Calu3 (cell line): ENCODE results near the gene CRY1. TPM values are rescaled to one million over a fixed set of nuclear protein-coding genes. Genes with fewer than 3 reads are reported as not detected.
"Not testable (repeated sequence)": the region's sequence is repeated elsewhere in the genome, so short reads cannot be mapped to it uniquely, and the experiment has no call there.

ENCODE experiments used
- BruUV-seq: library from RNA; stranded (reverse); fragments of 400-500 nt; replicated peaks from 2 replicates; lab custom pipeline; 2021; lab: Mats Ljungman, UMichigan
- CTCF ChIA-PET: fragments of 300-600 bp; sonication (Branson Sonifier 250); formaldehyde crosslinking; loops from one replicate; lab custom pipeline; 2022; ENCODE audit warnings: antibody characterized with exemption; lab: Charles Lee
- DNase-seq: peaks from one replicate; pipeline ENCODE4 v3.0.0; 2022
- H3K27ac Mint-ChIP-seq: one replicate; pipeline ENCODE4 v1.8.0; 2022; ENCODE audit warnings: mixed read lengths; ENCODE audit not compliant: unreplicated experiment
- H3K27me3 Mint-ChIP-seq: one replicate; pipeline ENCODE4 v1.8.0; 2022; ENCODE audit warnings: mixed read lengths; ENCODE audit not compliant: unreplicated experiment
- H3K36me3 Mint-ChIP-seq: one replicate; pipeline ENCODE4 v1.8.0; 2022; ENCODE audit warnings: mild to moderate bottlenecking, moderate library complexity, mixed read lengths; ENCODE audit not compliant: insufficient read depth, unreplicated experiment
- H3K4me1 Mint-ChIP-seq: one replicate; pipeline ENCODE4 v1.8.0; 2022; ENCODE audit warnings: mild to moderate bottlenecking, low read depth, mixed read lengths; ENCODE audit not compliant: unreplicated experiment
- H3K4me3 Mint-ChIP-seq: one replicate; pipeline ENCODE4 v1.8.0; 2022; ENCODE audit warnings: mild to moderate bottlenecking, low read depth, moderate library complexity, mixed read lengths; ENCODE audit not compliant: unreplicated experiment
- H3K9me3 Mint-ChIP-seq: one replicate; pipeline ENCODE4 v1.8.0; 2022; ENCODE audit warnings: low read depth, mixed read lengths; ENCODE audit not compliant: unreplicated experiment
- intact Hi-C: fragments of 100-400 bp; cut with micrococcal nuclease; formaldehyde crosslinking; loops from one replicate; pipeline ENCODE4 v1.10.0; 2022; ENCODE audit not compliant: unreplicated experiment
- total RNA-seq: library from RNA; stranded (reverse); gene quantifications from 2 replicates; pipeline ENCODE4 v1.2.3, GENCODE V29; 2022
- TF ChIP-seq, protein P1 (sequence below): fragments of 200-600 bp; IDR thresholded peaks from one replicate; pipeline ENCODE4 v1.8.0; 2022; ENCODE audit warnings: antibody characterized with exemption; ENCODE audit not compliant: unreplicated experiment

Gene CRY1
- total RNA-seq, 1 experiment from 2014 or later = 19.7 TPM

DNA sequence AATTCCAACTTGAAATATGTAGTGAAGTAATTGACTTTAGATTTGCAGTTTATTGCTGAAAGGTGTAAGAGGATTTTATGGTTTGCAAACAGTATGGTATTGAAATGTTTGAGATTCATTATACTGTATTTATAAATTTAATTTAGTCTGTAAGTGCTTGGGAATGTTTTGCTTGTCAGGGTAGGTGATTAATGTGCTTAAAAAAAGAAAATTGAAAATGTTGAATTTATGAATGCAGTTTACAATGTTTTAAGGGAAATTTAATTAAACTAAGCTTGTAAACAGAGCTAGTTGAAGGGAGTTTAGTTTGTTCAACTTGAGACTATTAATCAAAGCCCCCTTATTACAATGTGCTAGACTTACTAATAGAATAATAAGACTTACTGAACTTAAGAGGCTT is 18.0 kb upstream of the CRY1 start:
- H3K4me3 Mint-ChIP-seq = no peak overlapping the region
- BruUV-seq = no TSS peak
- H3K36me3 Mint-ChIP-seq = no peaks in the 10 kb centered on the region
- no peak overlapping the region for H3K27ac Mint-ChIP-seq
- DNase-seq = no peak
- CTCF ChIA-PET = no interaction called here
- intact Hi-C loops = no loop called here
- TF ChIP-seq, protein P1, sequence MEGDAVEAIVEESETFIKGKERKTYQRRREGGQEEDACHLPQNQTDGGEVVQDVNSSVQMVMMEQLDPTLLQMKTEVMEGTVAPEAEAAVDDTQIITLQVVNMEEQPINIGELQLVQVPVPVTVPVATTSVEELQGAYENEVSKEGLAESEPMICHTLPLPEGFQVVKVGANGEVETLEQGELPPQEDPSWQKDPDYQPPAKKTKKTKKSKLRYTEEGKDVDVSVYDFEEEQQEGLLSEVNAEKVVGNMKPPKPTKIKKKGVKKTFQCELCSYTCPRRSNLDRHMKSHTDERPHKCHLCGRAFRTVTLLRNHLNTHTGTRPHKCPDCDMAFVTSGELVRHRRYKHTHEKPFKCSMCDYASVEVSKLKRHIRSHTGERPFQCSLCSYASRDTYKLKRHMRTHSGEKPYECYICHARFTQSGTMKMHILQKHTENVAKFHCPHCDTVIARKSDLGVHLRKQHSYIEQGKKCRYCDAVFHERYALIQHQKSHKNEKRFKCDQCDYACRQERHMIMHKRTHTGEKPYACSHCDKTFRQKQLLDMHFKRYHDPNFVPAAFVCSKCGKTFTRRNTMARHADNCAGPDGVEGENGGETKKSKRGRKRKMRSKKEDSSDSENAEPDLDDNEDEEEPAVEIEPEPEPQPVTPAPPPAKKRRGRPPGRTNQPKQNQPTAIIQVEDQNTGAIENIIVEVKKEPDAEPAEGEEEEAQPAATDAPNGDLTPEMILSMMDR = no peak
- H3K27me3 Mint-ChIP-seq = peaks cover 84% of the 10 kb centered on the region
- H3K9me3 Mint-ChIP-seq = no peaks in the 10 kb centered on the region
- no peaks in the 10 kb centered on the region for H3K4me1 Mint-ChIP-seq

DNA sequence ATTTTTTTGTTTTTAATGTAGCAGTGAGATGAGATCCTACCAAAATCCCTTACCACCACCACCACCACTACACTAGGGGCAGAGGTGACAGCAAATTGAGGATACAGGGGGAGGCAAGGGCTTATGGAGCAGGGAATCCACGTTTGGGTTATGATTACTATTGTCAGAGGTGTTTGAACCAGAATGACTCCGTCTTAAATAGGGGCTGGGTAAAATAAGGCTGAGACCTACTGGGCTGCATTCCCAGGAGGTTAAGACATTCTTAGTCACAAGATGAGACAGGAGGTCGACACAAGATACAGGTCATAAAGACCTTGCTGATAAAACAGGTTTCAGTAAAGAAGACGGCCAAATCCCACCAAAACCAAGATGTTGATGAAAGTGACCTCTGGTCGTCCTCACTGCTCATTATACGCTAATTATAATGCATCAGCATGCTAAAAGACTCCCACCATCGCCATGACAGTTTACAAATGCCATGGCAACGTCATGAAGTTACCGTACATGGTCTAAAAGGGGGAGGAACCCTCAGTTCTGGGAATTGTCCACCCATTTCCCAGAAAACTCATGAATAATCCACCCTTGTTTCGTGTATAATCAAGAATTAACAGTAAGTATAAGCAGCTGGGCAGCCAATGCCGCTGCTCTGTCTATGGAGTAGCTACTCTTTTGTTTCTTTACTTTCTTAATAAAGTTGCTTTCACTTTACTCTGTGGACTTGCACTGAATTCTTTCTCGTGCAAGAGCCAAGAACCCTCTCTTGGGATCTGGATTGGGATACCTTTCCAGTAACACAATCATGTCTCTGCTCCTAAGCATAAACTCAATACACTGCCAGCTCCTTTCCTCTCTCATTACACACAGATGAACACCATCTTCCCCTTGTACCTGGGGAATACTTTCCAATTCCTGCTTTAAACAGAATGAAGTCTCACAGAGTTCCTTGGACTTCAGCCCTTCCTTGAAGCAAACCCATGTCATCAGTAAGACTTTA is 16.7 kb upstream of the CRY1 start:
- TF ChIP-seq, protein P1 = no peak
- CTCF ChIA-PET = no interaction called here
- H3K36me3 Mint-ChIP-seq = no peaks in the 10 kb centered on the region
- H3K9me3 Mint-ChIP-seq = no peaks in the 10 kb centered on the region
- H3K4me3 Mint-ChIP-seq = no peak overlapping the region
- no peak overlapping the region for H3K27ac Mint-ChIP-seq
- DNase-seq = no peak
- no TSS peak for BruUV-seq
- intact Hi-C loops = no loop called here
- H3K27me3 Mint-ChIP-seq = peaks cover 84% of the 10 kb centered on the region
- H3K4me1 Mint-ChIP-seq = no peaks in the 10 kb centered on the region

DNA sequence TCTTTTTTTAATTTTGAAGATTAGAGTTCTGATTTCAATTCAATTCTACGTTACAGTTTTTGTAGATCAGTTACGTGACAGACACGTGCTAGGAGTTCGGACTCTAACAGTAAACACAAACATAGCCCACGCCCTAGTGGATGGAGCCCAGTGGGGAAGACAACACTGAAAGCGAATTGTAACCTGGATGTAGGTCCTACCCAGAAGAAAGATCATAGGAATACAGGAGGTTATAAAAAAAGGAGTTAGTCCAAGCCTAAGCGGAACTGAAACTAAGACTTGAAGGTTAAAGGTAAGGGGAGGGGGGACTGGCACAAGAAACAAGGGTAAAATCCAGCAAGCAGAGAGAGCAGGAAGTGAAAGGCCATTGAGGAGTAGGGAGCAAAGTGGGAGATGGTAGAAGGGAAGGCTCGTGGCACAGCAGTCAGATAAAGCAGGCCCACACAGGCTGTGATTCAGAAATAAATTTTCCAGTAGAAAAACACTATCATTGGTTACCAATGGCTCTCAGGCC is 15.7 kb upstream of the CRY1 start:
- H3K4me3 Mint-ChIP-seq = no peak overlapping the region
- H3K4me1 Mint-ChIP-seq = no peaks in the 10 kb centered on the region
- peaks cover 74% of the 10 kb centered on the region for H3K27me3 Mint-ChIP-seq
- no TSS peak for BruUV-seq
- H3K9me3 Mint-ChIP-seq = no peaks in the 10 kb centered on the region
- TF ChIP-seq, protein P1 = no peak
- H3K27ac Mint-ChIP-seq = no peak overlapping the region
- H3K36me3 Mint-ChIP-seq = no peaks in the 10 kb centered on the region
- DNase-seq = no peak
- CTCF ChIA-PET = no interaction called here
- intact Hi-C loops = no loop called here

DNA sequence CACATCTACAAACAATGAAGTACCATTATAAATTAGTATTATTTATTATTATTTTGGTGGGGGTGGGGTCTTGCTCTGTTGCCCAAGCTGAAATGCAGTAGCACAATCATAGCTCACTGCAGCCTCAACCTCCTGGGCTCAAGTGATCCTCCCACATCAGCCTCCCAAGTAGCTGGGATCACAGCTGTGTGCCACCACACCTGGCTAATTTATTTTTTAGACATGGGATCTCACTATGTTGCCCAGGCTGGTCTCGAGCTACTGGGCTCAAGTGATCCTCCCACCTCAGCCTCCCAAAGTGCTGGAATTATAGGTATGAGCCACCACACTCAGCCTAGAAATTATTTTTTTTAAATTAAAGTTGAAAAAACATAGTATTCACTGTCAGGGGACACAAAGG is 15.0 kb upstream of the CRY1 start:
- BruUV-seq, H3K9me3 Mint-ChIP-seq, H3K36me3 Mint-ChIP-seq, H3K4me3 Mint-ChIP-seq, H3K4me1 Mint-ChIP-seq, H3K27ac Mint-ChIP-seq, intact Hi-C loops, DNase-seq: not testable (repeated sequence)
- CTCF ChIA-PET = interaction anchor here (0.6 kb wide), 1 partner anchor 68 kb away, joined by 4 read pairs; no protein-coding TSS in a partner anchor
- peaks cover 67% of the 10 kb centered on the region for H3K27me3 Mint-ChIP-seq
